NCI-H748 (cell line): ENCODE measurements around the gene CBFA2T3.
"Not testable (repeated sequence)": the region's sequence is repeated elsewhere in the genome, so short reads cannot be mapped to it uniquely, and the experiment has no call there.

Experiments used
- DNase-seq: peaks from one replicate; lab custom pipeline; 2025; ENCODE audit not compliant: unreplicated experiment; lab: John Stamatoyannopoulos, UW

Gene CBFA2T3

GRCh38 chr16:88910284-88911135 lies 66.5 kb downstream of the CBFA2T3 start:
- no peak for DNase-seq

- DNase-seq = no peak
Observed at GRCh38 chr16:88909431-88910210, 67.4 kb downstream of the CBFA2T3 start.

- no peak for DNase-seq
Observed at GRCh38 chr16:88908307-88908706, 68.7 kb downstream of the CBFA2T3 start.

GRCh38 chr16:88907768-88908167 lies 69.2 kb downstream of the CBFA2T3 start:
- DNase-seq = no peak

- DNase-seq = no peak
Observed at GRCh38 chr16:88906535-88907105, 70.4 kb downstream of the CBFA2T3 start.

- no peak for DNase-seq
Observed at GRCh38 chr16:88906020-88906419, 71.0 kb downstream of the CBFA2T3 start.

- DNase-seq = peak; percentile 6
Observed at GRCh38 chr16:88905563-88905962, 71.4 kb downstream of the CBFA2T3 start.

- no peak for DNase-seq
Observed at GRCh38 chr16:88904676-88905365, 72.2 kb downstream of the CBFA2T3 start.

GRCh38 chr16:88903267-88903666 lies 73.7 kb downstream of the CBFA2T3 start:
- DNase-seq = no peak

- no peak for DNase-seq
Observed at GRCh38 chr16:88902744-88903143, 74.3 kb downstream of the CBFA2T3 start.

- DNase-seq = no peak
Observed at GRCh38 chr16:88901718-88902337, 75.2 kb downstream of the CBFA2T3 start.

GRCh38 chr16:88900662-88901052 lies 76.3 kb downstream of the CBFA2T3 start:
- no peak for DNase-seq

- DNase-seq = no peak
Observed at GRCh38 chr16:88899901-88900661, 76.9 kb downstream of the CBFA2T3 start.

- DNase-seq = no peak
Observed at GRCh38 chr16:88897696-88898425, 79.1 kb downstream of the CBFA2T3 start.

GRCh38 chr16:88896238-88897070 lies 80.6 kb downstream of the CBFA2T3 start:
- DNase-seq = no peak

GRCh38 chr16:88895335-88895734 lies 81.7 kb downstream of the CBFA2T3 start:
- no peak for DNase-seq

- no peak for DNase-seq
Observed at GRCh38 chr16:88894681-88895300, 82.2 kb downstream of the CBFA2T3 start.

- DNase-seq = not testable (repeated sequence)
Observed at GRCh38 chr16:88894266-88894665, 82.7 kb downstream of the CBFA2T3 start.
